ENCODE data around the gene RNF223. TPM values are rescaled to one million over a fixed set of nuclear protein-coding genes. Genes with fewer than 3 reads are reported as not detected.

Gene RNF223
- polyA plus RNA-seq, 1 donor (not counting 4 experiments of a cell fraction or from before 2014, with no cell fraction given): 0.22 TPM

DNA sequence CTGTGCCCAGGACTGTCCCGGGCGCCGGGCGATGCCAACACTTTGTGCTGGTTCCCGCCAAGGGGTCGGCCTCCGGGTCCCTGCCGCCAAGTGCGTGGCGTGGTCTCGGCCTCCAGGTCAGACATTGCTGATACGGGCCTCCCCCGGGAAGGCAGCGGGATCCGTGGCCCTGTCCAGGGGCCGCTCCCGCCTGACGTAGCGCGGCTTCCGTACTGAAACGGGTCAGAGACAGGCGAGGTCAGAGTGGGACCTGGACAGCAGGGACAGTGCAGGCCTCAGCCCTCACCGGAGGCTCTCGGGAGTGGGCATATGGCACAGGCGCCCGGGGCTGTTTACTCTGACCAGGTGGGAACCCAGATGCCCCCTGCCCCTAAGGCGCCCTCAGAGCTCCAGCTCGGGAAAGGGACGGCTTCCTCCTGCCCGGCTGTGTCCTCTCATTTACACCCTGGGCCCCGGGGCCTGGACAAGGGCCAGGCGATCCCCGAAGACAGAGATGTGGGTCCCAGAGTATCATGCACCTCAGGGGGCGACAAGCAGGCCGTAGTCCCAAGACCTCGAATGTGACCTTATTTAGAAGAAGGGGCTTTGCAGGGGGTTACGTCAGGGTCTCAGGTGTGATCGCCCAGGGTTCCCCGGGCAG lies 8.8 kb upstream of the RNF223 start:
- DNase-seq (ENCODE audit: low read depth, low spot score) (no peak), FAIRE-seq (no peak)
- Histone ChIP-seq H3K27me3 (ENCODE audit: control insufficient read depth, extremely low read depth, insufficient read depth, low read length) (no peaks in the 10 kb centered on the region), H3K4me1 (ENCODE audit: control insufficient read depth, extremely low read depth, insufficient read depth, low read length) (peaks cover 12% of the 10 kb centered on the region), H3K9me3 (ENCODE audit: control insufficient read depth, low read depth, low read length) (no peaks in the 10 kb centered on the region), H3K9me1 (ENCODE audit: control insufficient read depth, extremely low read depth, insufficient read depth, low read length) (no peaks in the 10 kb centered on the region), H3K4me3 (ENCODE audit: control insufficient read depth in 2 of 3, extremely low read depth in 1 of 3, insufficient read depth in 2 of 3, low read depth in 1 of 3, low read length in 3 of 3) (no peak overlapping the region), H3K79me2 (ENCODE audit: control insufficient read depth, insufficient read depth, low read length) (no peaks in the 10 kb centered on the region), H3K27ac (ENCODE audit: control insufficient read depth, insufficient read depth, low read length) (no peak overlapping the region), H3K9ac (ENCODE audit: control insufficient read depth, extremely low read depth, insufficient read depth, low read length) (no peak overlapping the region), H3K4me2 (ENCODE audit: control insufficient read depth, extremely low read depth, insufficient read depth, low read depth, low read length) (no peak overlapping the region), H4K20me1 (ENCODE audit: control insufficient read depth, extremely low read depth, insufficient read depth, low read length) (no peaks in the 10 kb centered on the region), H2AFZ (ENCODE audit: control insufficient read depth, low read length) (no peak overlapping the region), H3K36me3 (ENCODE audit: control insufficient read depth in 2 of 2, extremely low read depth in 1 of 2, insufficient read depth in 2 of 2, low read length in 2 of 2) (peaks cover 0 to 6% of the 10 kb centered on the region in 2 experiments)
- dilution Hi-C loops (cut with MboI; ENCODE audit: extremely low pct_ligation_motif_present, low sequenced_read_pairs): no loop called here
- TF ChIP-seq EZH2 (IDR thresholded peaks at IDR 0.05; ENCODE audit: low read length): no peak
- TF ChIP-seq, protein P1, sequence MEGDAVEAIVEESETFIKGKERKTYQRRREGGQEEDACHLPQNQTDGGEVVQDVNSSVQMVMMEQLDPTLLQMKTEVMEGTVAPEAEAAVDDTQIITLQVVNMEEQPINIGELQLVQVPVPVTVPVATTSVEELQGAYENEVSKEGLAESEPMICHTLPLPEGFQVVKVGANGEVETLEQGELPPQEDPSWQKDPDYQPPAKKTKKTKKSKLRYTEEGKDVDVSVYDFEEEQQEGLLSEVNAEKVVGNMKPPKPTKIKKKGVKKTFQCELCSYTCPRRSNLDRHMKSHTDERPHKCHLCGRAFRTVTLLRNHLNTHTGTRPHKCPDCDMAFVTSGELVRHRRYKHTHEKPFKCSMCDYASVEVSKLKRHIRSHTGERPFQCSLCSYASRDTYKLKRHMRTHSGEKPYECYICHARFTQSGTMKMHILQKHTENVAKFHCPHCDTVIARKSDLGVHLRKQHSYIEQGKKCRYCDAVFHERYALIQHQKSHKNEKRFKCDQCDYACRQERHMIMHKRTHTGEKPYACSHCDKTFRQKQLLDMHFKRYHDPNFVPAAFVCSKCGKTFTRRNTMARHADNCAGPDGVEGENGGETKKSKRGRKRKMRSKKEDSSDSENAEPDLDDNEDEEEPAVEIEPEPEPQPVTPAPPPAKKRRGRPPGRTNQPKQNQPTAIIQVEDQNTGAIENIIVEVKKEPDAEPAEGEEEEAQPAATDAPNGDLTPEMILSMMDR (optimal IDR thresholded peaks at IDR 0.05 in 1 of 3, IDR thresholded peaks at IDR 0.05 in 1 of 3, conservative IDR thresholded peaks at IDR 0.05 in 1 of 3; ENCODE audit: extremely low read depth in 1 of 3, insufficient read depth in 2 of 3, low read length in 3 of 3): no peak

DNA sequence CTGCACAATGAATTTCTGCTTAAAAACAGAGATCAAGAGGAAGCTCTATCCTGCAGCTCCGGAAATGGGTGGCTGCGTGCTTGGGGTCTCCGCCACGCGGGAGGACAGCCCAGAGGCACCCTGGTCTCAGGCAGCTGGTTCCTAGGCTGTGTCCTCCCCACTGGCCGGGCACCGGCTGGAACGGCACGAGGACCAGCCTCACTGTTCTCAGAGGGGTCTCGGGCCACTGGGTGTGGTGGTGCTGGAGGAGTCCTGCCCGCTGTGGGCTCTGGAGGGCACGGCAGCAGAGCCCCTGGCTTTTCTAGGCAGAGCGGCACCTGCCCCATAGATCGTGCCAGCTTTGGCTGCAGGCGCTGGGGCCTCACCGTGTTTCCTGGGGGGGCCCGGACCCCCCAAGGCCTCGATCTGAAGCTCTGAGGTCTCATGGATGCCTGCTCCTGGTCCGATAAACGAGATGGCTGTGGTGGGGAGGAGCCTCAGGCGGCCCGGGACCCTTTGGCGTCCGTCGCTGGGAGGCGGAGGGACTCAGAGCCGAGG lies 8.2 kb upstream of the RNF223 start:
- Histone ChIP-seq H3K9me1 (ENCODE audit: control insufficient read depth, extremely low read depth, insufficient read depth, low read length) (no peaks in the 10 kb centered on the region), H3K27ac (ENCODE audit: control insufficient read depth, insufficient read depth, low read length) (no peak overlapping the region), H3K4me3 (ENCODE audit: control insufficient read depth in 2 of 3, extremely low read depth in 1 of 3, insufficient read depth in 2 of 3, low read depth in 1 of 3, low read length in 3 of 3) (no peak overlapping the region), H3K9me3 (ENCODE audit: control insufficient read depth, low read depth, low read length) (no peaks in the 10 kb centered on the region), H3K9ac (ENCODE audit: control insufficient read depth, extremely low read depth, insufficient read depth, low read length) (no peak overlapping the region), H3K4me1 (ENCODE audit: control insufficient read depth, extremely low read depth, insufficient read depth, low read length) (peaks cover 12% of the 10 kb centered on the region), H3K4me2 (ENCODE audit: control insufficient read depth, extremely low read depth, insufficient read depth, low read depth, low read length) (no peak overlapping the region), H3K79me2 (ENCODE audit: control insufficient read depth, insufficient read depth, low read length) (no peaks in the 10 kb centered on the region), H3K27me3 (ENCODE audit: control insufficient read depth, extremely low read depth, insufficient read depth, low read length) (no peaks in the 10 kb centered on the region), H3K36me3 (ENCODE audit: control insufficient read depth in 2 of 2, extremely low read depth in 1 of 2, insufficient read depth in 2 of 2, low read length in 2 of 2) (peaks cover 0 to 6% of the 10 kb centered on the region in 2 experiments), H4K20me1 (ENCODE audit: control insufficient read depth, extremely low read depth, insufficient read depth, low read length) (no peaks in the 10 kb centered on the region), H2AFZ (ENCODE audit: control insufficient read depth, low read length) (no peak overlapping the region)
- dilution Hi-C loops (cut with MboI; ENCODE audit: extremely low pct_ligation_motif_present, low sequenced_read_pairs): no loop called here
- no peak for DNase-seq (ENCODE audit: low read depth, low spot score)
- TF ChIP-seq, protein P1 (optimal IDR thresholded peaks at IDR 0.05 in 1 of 3, IDR thresholded peaks at IDR 0.05 in 1 of 3, conservative IDR thresholded peaks at IDR 0.05 in 1 of 3; ENCODE audit: extremely low read depth in 1 of 3, insufficient read depth in 2 of 3, low read length in 3 of 3): no peak
- TF ChIP-seq EZH2 (IDR thresholded peaks at IDR 0.05; ENCODE audit: low read length): no peak
- no peak for FAIRE-seq
